MM.1S (cell line): Measurements from ENCODE around the gene CBARP.

Experiments
- DNase-seq: peaks from one replicate; pipeline ENCODE4 v3.0.0-alpha.2; 2015
- H2AFZ ChIP-seq: fragments of 300-600 bp; sonication (generic); 2 replicates; pipeline ENCODE4 v1.6.0; 2016; ENCODE audit warnings: antibody characterized with exemption, low read length
- H3F3A ChIP-seq: fragments of 300-600 bp; sonication (generic); 2 replicates; pipeline ENCODE4 v1.6.1; 2016; ENCODE audit warnings: mild to moderate bottlenecking, antibody characterized with exemption, low read length, moderate library complexity, mixed read lengths; ENCODE audit not compliant: insufficient read depth
- H3K27ac ChIP-seq: fragments of 300-600 bp; sonication (generic); 2 replicates; pipeline ENCODE4 v1.5.1; 2016; ENCODE audit warnings: mild to moderate bottlenecking, low read length
- H3K27me3 ChIP-seq: fragments of 300-600 bp; sonication (generic); replicated peaks from 2 replicates; pipeline ENCODE4 v1.6.0; 2016; ENCODE audit warnings: low read length; ENCODE audit not compliant: insufficient read depth
- H3K36me3 ChIP-seq: fragments of 300-600 bp; sonication (generic); replicated peaks from 2 replicates; pipeline ENCODE4 v1.6.1; 2016; ENCODE audit warnings: mild to moderate bottlenecking, low read length, mixed read lengths; ENCODE audit not compliant: insufficient read depth
- H3K4me1 ChIP-seq: fragments of 300-600 bp; sonication (generic); 2 replicates; pipeline ENCODE4 v1.6.1; 2016; ENCODE audit warnings: low read length, mixed read lengths
- H3K4me2 ChIP-seq: fragments of 300-600 bp; sonication (generic); 2 replicates; pipeline ENCODE4 v1.6.0; 2016; ENCODE audit warnings: low read depth, low read length
- H3K4me3 ChIP-seq: fragments of 300-600 bp; sonication (generic); 2 replicates; pipeline ENCODE4 v1.5.1; 2016; ENCODE audit warnings: low read length, mixed read lengths
- H3K79me2 ChIP-seq: fragments of 300-600 bp; sonication (generic); 2 replicates; pipeline ENCODE4 v1.6.1; 2016; ENCODE audit warnings: mixed run types, low read length, mixed read lengths
- H3K9ac ChIP-seq: fragments of 300-600 bp; sonication (generic); 2 replicates; pipeline ENCODE4 v1.6.1; 2016; ENCODE audit warnings: low read length, mixed read lengths
- H3K9me2 ChIP-seq: fragments of 300-600 bp; sonication (generic); replicated peaks from 2 replicates; pipeline ENCODE4 v1.6.1; 2016; ENCODE audit warnings: mild to moderate bottlenecking, low read length, mixed read lengths; ENCODE audit not compliant: insufficient read depth
- H3K9me3 ChIP-seq: fragments of 300-600 bp; sonication (generic); replicated peaks from 2 replicates; pipeline ENCODE4 v1.6.1; 2016; ENCODE audit warnings: mild to moderate bottlenecking, low read length, mixed read lengths; ENCODE audit not compliant: insufficient read depth
- H4K20me1 ChIP-seq: fragments of 300-600 bp; sonication (generic); 2 replicates; pipeline ENCODE4 v1.6.1; 2016; ENCODE audit warnings: mild to moderate bottlenecking, low read length, moderate library complexity, mixed read lengths; ENCODE audit not compliant: insufficient read depth
- CTCF ChIP-seq: fragments of 300-600 bp; sonication (generic); IDR thresholded peaks from 2 replicates; pipeline ENCODE4 v1.5.1; 2016; ENCODE audit warnings: antibody characterized with exemption, low read length, mixed read lengths
- EZH2 ChIP-seq: fragments of 300-600 bp; sonication (generic); optimal IDR thresholded peaks from 2 replicates; pipeline ENCODE3; 2017; ENCODE audit warnings: low read depth, mild to moderate bottlenecking, antibody characterized with exemption, low read length, mixed read lengths
- EZH2phosphoT487 ChIP-seq: fragments of 300-600 bp; sonication (generic); IDR thresholded peaks from 2 replicates; pipeline ENCODE4 v1.6.1; 2018; ENCODE audit warnings: antibody characterized with exemption, low read length

CBARP gene

DNA sequence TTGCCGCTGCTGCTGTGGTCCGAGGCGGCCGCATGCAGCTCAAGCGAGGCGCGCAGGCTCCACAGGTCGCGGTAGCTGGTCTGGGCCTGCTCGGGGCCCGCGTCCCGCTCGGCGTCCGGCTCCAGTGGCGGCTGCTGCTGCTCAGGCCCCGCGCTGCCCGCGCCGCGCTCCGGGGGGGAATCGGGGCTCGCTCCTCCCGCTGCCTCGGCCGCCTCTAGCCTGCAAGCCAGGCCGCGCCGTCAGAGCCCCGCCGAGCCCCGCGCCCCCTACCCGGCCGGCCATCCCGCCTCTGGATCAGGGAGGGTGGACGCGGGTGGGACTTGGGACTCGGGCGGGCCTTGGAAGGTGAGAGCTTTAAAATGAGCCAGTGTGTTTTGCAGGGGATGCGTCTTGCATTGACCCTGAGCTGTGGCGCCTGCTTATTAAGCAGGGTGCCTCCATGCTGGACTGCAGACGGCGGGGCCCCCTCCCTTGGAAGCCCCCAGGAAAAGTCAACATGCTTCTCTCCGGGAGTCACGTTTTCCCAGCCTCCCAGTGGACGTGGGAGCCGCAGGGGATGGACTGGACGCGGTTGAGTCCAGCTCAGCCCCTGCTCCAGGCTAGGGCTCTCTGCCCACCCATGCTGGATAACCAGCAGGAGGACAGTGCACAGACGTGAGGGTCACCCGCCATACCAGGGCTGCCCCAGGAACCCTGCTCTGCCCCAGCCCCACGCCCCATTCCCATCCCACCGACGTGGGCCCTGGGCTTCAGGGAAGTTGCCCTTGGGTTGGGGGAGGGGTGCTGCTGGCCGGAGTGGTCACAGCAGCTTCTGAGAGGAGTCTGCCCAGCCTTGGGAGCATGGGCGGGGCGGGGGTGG, 7.7 kb downstream of the CBARP start:
- Histone ChIP-seq H2AFZ (no peak overlapping the region), H3K9me3 (no peaks in the 10 kb centered on the region), H3K27me3 (peaks cover 37% of the 10 kb centered on the region), H3K9me2 (no peaks in the 10 kb centered on the region), H3K4me1 (no peaks in the 10 kb centered on the region), H3K27ac (no peak overlapping the region), H3K79me2 (no peaks in the 10 kb centered on the region), H4K20me1 (no peaks in the 10 kb centered on the region), H3K4me3 (no peak overlapping the region), H3K9ac (no peak overlapping the region), H3K4me2 (no peak overlapping the region), H3F3A (no peaks in the 10 kb centered on the region), H3K36me3 (no peaks in the 10 kb centered on the region)
- TF ChIP-seq CTCF: no peak
- TF ChIP-seq EZH2phosphoT487: no peak
- no peak for TF ChIP-seq EZH2
- DNase-seq: no peak

DNA sequence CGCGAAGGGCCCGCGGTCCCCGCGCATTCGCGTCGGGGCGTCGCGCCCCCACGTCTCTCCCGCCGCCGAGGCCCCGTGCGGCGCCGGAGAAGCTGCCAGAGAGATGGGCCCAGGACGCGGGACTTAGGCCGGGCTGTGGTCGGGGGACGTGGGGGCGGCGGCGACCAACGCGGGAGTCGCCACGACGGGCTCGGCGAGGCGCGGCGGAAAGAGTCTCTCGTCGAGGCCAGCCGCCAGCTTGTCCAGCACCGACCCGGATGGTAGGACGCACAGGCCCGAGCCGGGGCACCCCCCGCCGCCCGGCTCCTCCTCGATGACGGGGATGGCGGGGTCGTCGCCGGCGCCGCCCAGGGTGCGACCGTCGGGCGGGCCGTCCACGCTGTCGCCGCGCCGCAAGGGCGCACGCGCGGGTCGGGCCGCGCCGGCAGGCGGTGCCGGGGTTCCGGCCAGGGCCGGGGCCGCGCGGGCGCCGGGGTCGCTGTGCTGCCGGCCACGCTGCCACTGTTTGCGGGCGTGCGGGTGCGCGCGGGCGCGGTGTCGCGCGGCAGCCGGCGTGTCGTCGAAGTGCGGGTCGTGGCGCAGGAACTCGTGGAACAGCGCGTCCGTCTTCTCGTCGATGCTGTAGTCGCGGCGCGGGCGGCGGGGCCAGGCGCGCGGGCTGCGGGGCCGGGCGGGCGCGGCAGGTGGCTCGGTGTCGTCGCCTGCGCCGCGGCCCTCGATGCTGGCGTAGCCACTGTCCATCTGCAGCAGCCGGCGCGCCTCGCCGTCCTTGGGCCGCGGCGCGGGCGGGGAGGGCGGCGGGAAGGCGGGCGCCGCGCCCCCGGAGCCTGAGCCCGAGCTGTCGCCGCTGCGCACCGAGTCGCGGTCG, 8.5 kb downstream of the CBARP start:
- Histone ChIP-seq H3K27me3 (peaks cover 28% of the 10 kb centered on the region), H3K79me2 (no peaks in the 10 kb centered on the region), H3F3A (no peaks in the 10 kb centered on the region), H3K4me3 (no peak overlapping the region), H3K4me2 (no peak overlapping the region), H3K9me2 (no peaks in the 10 kb centered on the region), H4K20me1 (no peaks in the 10 kb centered on the region), H3K36me3 (no peaks in the 10 kb centered on the region), H3K27ac (no peak overlapping the region), H3K9ac (no peak overlapping the region), H3K4me1 (no peaks in the 10 kb centered on the region), H3K9me3 (no peaks in the 10 kb centered on the region), H2AFZ (no peak overlapping the region)
- DNase-seq: no peak
- TF ChIP-seq EZH2phosphoT487: no peak
- TF ChIP-seq EZH2: no peak
- no peak for TF ChIP-seq CTCF

DNA sequence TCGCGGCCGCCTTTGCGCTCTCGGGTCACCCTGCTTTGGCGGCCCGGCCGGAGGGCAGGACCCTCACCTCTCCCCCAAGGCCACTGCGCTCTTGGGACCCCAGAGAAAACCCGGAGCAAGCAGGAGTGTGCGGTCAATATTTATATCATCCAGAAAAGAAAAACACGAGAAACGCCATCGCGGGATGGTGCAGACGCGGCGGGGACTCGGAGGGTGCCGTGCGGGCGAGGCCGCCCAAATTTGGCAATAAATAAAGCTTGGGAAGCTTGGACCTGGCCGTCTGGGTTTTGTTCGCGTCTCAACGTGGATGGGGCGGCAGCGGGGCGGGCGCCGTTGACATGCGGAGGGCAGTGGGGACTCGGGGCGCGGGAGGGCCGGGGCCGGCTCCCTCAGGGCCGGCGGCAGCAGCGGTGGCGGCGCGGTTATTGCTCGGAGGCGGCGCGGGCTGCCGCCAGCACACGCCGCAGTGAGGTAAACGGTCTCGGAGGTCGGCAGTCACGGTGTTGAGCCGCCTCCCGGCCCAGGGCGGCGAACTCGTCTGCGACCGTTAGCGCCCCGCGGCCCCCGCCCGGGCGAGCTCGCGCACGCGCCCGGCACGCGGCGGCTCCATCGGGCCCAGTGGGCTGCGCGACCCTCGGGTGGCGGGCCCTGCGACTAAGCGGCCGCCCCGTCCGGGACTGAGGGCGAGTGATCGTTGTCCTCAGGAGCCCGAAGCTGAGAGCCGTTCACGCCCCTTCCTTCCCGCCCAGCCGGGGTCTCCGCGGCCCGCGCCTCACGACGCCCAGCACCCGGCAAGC, 9.4 kb downstream of the CBARP start:
- TF ChIP-seq CTCF (no peak), EZH2 (no peak), EZH2phosphoT487 (no peak)
- no peak overlapping the region for H3K4me3 ChIP-seq
- no peaks in the 10 kb centered on the region for H3K36me3 ChIP-seq
- no peak overlapping the region for H3K9ac ChIP-seq
- no peak overlapping the region for H2AFZ ChIP-seq
- peaks cover 19% of the 10 kb centered on the region for H3K27me3 ChIP-seq
- DNase-seq: no peak
- H3K9me2 ChIP-seq: no peaks in the 10 kb centered on the region
- H3K4me1 ChIP-seq: no peaks in the 10 kb centered on the region
- no peak overlapping the region for H3K27ac ChIP-seq
- no peaks in the 10 kb centered on the region for H3K79me2 ChIP-seq
- no peaks in the 10 kb centered on the region for H3K9me3 ChIP-seq
- H4K20me1 ChIP-seq: no peaks in the 10 kb centered on the region
- H3K4me2 ChIP-seq: no peak overlapping the region
- no peaks in the 10 kb centered on the region for H3F3A ChIP-seq
